ENCODE measurements around the gene LARGE1.
A peak's percentile ranks its signal among the peaks of the same experiment; 100 is the strongest.

LARGE1 gene

GRCh38 chr22:33513388-33514338, 406.6 kb downstream of the LARGE1 start:
- H3K4me3 ChIP-seq (ENCODE audit: low read depth, low read length): no peak overlapping the region
- no peak overlapping the region for H3K27ac ChIP-seq
- no peaks in the 10 kb centered on the region for H3K36me3 ChIP-seq (replicated peaks)
- peak; percentile 33 for DNase-seq
- no peak for TF ChIP-seq CTCF (IDR thresholded peaks at IDR 0.05; ENCODE audit: low read depth, low read length, missing control alignments)
- no peaks in the 10 kb centered on the region for H3K27me3 ChIP-seq (replicated peaks)
- in situ Hi-C loops (cut with HindIII; ENCODE audit: low pct_ligation_motif_present, low sequenced_read_pairs): no loop called here

DNA sequence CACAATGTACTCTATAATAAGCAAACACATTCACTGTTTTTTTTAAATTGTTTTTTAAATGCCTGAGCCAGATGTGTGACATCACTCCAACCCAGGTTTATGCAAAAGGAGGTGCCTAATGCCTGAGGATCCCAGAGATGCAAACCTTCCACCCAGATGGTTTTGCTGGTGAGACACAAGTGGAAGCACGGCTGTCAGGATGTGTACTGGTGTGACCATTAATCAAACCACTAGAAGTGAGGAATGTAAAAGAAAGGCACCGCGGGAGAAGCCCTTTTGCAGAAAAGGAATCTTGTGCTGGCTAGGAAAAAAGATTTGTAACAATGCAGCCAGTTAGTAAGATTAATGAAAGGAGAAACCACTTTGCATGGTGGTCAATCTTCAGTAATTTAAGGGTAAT, 407.4 kb downstream of the LARGE1 start:
- in situ Hi-C loops (cut with HindIII; ENCODE audit: low pct_ligation_motif_present, low sequenced_read_pairs): no loop called here
- Histone ChIP-seq H3K4me3 (ENCODE audit: low read depth, low read length) (no peak overlapping the region), H3K27ac (no peak overlapping the region), H3K36me3 (replicated peaks) (no peaks in the 10 kb centered on the region), H3K27me3 (replicated peaks) (no peaks in the 10 kb centered on the region)
- no peak for TF ChIP-seq CTCF (IDR thresholded peaks at IDR 0.05; ENCODE audit: low read depth, low read length, missing control alignments)
- DNase-seq: no peak

- no peak for DNase-seq
- H3K27ac ChIP-seq: no peak overlapping the region
- H3K36me3 ChIP-seq (replicated peaks): no peaks in the 10 kb centered on the region
- H3K27me3 ChIP-seq (replicated peaks): no peaks in the 10 kb centered on the region
- in situ Hi-C loops (cut with HindIII; ENCODE audit: low pct_ligation_motif_present, low sequenced_read_pairs): no loop called here
- no peak overlapping the region for H3K4me3 ChIP-seq (ENCODE audit: low read depth, low read length)
- no peak for TF ChIP-seq CTCF (IDR thresholded peaks at IDR 0.05; ENCODE audit: low read depth, low read length, missing control alignments)
These were observed 409.8 kb downstream of the LARGE1 start for GRCh38 chr22:33510429-33510904.

- TF ChIP-seq CTCF (IDR thresholded peaks at IDR 0.05; ENCODE audit: low read depth, low read length, missing control alignments): no peak
- Histone ChIP-seq H3K36me3 (replicated peaks) (no peaks in the 10 kb centered on the region), H3K27ac (no peak overlapping the region), H3K4me3 (ENCODE audit: low read depth, low read length) (no peak overlapping the region), H3K27me3 (replicated peaks) (no peaks in the 10 kb centered on the region)
- in situ Hi-C loops (cut with HindIII; ENCODE audit: low pct_ligation_motif_present, low sequenced_read_pairs): no loop called here
- DNase-seq: no peak
These were observed 415.2 kb downstream of the LARGE1 start for GRCh38 chr22:33504941-33505625.

DNA sequence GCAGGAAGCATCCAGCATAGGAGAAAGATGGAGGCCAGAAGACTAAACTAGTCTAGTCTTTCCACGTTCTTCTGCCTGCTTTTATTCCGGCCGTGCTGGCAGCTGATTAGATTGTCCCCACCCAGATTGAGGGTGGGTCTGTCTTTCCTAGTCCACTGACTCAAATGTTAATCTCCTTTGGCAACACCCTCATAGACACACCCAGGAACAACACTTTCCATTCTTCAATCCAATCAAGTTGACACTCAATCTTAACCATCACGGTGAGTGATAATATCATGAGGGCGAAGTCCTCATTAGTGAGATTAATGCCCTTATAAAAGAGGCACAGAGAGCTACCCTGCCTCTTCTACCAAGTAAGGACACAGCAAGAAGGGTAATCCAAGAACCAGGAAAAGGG, 424.2 kb downstream of the LARGE1 start:
- H3K4me3 ChIP-seq (ENCODE audit: low read depth, low read length): no peak overlapping the region
- H3K36me3 ChIP-seq (replicated peaks): no peaks in the 10 kb centered on the region
- no peak overlapping the region for H3K27ac ChIP-seq
- in situ Hi-C loops (cut with HindIII; ENCODE audit: low pct_ligation_motif_present, low sequenced_read_pairs): no loop called here
- DNase-seq: no peak
- H3K27me3 ChIP-seq (replicated peaks): no peaks in the 10 kb centered on the region
- no peak for TF ChIP-seq CTCF (IDR thresholded peaks at IDR 0.05; ENCODE audit: low read depth, low read length, missing control alignments)

All from brain microvascular endothelial cell (primary cell).